ENCODE results near the gene SRSF6.
"Not testable (repeated sequence)": the region's sequence is repeated elsewhere in the genome, so short reads cannot be mapped to it uniquely, and the experiment has no call there.

The SRSF6 gene

DNA sequence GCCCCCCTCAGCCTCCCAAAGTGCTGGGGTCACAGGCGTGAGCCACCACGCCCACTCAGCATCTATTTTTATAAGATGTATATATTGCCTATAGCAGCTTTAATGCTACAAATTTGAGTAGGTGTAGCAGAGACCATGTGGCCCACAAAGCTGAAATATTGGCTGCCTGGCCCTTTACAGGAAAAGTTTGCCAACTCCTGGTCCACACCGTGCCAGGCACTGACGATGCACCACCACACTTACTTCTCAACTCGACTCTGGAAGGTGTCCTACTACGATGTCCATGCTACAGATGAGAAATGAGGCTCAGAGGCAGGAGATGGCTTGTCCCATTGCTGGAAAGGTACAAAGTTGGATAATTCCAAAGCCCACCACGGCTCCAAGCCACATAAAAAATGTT is 17.2 kb upstream of the SRSF6 start:
- TF ChIP-seq, protein P1, sequence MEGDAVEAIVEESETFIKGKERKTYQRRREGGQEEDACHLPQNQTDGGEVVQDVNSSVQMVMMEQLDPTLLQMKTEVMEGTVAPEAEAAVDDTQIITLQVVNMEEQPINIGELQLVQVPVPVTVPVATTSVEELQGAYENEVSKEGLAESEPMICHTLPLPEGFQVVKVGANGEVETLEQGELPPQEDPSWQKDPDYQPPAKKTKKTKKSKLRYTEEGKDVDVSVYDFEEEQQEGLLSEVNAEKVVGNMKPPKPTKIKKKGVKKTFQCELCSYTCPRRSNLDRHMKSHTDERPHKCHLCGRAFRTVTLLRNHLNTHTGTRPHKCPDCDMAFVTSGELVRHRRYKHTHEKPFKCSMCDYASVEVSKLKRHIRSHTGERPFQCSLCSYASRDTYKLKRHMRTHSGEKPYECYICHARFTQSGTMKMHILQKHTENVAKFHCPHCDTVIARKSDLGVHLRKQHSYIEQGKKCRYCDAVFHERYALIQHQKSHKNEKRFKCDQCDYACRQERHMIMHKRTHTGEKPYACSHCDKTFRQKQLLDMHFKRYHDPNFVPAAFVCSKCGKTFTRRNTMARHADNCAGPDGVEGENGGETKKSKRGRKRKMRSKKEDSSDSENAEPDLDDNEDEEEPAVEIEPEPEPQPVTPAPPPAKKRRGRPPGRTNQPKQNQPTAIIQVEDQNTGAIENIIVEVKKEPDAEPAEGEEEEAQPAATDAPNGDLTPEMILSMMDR (conservative IDR thresholded peaks at IDR 0.05): no peak
- no peak for TF ChIP-seq ZFX (IDR thresholded peaks at IDR 0.05)

DNA sequence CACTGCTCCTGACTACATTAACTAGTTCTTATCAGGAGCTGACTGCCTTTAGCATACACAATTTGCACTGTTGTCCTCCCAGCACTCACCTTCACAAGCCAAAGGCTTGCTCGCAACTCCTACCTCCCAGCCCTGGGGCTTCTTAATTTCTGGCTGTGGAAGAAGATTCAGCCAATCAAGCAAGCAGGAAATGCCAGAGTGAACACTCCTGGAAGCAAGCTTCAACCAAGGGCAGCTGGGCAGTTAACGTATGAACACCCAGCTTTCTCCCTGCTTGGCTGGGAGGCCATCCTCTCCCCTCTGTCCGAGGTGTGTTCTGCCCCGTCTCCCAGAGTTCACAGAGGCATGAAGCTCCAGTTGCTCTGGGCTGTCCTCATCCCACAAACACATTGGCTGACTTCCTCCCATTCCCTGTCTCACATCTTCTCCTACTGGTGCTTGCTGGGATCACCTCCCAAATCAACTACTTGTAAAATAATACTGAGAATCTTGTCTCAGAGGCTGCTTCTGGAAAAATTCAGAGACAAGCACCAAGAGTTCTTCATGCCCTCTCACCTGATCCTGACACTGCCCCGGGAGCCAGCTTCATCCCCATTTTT is 15.3 kb upstream of the SRSF6 start:
- TF ChIP-seq, protein P1 (conservative IDR thresholded peaks at IDR 0.05): no peak; the same call in 1 of the 2 replicates
- TF ChIP-seq ZFX (IDR thresholded peaks at IDR 0.05): no peak
- no peak overlapping the region for H3K27ac ChIP-seq

More for the DNA sequence above, 17.2 kb upstream of the SRSF6 start:
- no peak overlapping the region for H3K27ac ChIP-seq

DNA sequence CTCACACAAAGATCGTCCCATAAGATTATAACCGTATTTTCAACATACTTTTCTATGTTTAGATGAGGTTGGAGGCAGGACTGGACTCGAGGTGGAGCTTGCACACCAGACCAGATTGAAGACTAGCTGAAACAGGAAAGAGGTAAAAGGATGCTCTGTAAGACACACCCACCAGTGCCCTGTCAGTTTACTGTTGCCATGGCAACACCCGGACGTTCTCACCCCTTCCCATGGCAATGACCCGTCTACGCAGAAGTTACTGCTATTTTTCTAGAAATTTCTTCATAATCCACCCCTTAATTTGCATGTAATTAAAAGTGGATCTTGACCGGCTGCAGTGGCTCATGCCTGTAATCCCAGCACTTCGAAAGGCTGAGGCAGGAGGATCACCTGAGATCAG is 13.6 kb upstream of the SRSF6 start:
- TF ChIP-seq, protein P1 (conservative IDR thresholded peaks at IDR 0.05): no peak
- no peak for TF ChIP-seq ZFX (IDR thresholded peaks at IDR 0.05)
- H3K27ac ChIP-seq: no peak overlapping the region

DNA sequence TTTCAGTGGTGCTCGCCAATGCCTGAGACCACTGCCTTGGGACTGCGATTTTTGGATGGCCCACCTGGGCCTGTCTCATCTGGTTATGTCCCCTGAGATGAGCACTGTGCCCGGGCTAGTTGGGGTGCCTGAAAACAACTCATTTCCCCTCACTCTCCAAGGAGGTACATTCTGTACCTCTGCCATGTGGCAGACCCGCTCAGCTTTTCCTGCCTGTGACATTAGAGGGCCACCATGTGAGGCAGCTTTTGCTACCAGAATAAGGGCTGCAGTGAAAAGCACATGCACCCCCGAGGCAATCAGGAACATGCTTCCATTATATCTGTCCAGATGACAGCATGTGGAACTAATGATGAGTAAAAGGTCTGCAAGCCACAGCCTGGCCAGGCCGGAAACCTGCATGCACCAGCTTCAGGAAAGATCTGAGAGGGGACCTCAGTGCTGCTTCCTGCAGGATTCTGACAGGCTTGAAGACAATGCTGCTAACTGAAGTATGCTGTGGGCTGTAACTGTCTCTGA is 11.3 kb upstream of the SRSF6 start:
- no peak for TF ChIP-seq ZFX (IDR thresholded peaks at IDR 0.05)
- TF ChIP-seq, protein P1 (conservative IDR thresholded peaks at IDR 0.05): no peak

DNA sequence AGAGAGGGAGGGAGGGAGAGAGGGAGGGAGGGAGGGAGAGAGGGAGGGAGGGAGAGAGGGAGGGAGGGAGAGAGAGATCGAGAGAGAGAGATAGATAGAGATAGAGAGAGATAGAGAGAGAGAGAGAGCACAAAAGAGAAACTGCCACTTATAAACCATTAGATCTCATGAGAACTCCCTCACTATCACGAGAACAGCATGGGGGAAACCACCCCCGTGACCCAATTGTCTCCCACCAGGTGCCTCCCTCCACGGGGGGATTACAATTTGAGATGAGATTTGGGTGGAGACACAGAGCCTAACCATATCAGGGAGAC is 9.3 kb upstream of the SRSF6 start:
- not testable (repeated sequence) for H3K27ac ChIP-seq

More for the DNA sequence above, 11.3 kb upstream of the SRSF6 start:
- no peak overlapping the region for H3K27ac ChIP-seq

DNA sequence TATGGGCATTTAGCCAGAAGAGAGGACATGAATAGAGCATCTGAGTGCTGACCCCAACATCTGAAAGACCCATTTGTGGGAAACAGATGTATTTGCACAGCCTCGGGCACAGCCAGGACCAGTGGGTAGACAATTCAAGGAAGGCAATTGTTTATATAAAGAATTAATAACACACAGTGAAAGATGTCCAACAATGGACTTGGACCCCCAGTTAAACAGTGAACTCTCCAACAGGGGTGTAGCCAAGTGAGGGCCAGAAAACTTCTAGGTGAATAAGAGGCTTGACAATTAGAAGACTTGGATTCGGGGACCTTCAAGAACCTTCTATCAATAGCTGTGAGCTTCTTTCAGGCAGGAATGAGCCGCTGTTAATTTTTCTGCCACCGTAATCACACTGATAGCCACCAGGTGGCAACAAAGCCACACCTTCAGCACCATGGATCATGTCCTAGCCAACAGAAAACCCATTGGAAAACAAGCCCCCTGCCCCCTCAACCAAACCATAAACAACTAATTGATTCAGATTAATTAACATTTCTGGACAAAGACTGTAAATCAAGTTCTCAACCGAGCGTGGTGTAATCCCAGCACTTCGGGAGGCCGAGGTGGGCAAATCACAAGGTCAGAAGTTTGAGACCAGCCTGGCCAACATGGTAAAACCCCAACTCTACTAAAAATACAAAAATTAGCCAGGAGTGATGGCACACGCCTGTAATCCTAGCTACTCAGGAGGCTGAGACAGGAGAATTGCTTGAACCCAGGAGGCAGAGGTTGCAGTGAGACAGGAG is 8.8 kb upstream of the SRSF6 start:
- no peak overlapping the region for H3K27ac ChIP-seq
- TF ChIP-seq, protein P1 (conservative IDR thresholded peaks at IDR 0.05): peak; percentile 88
- TF ChIP-seq ZFX (IDR thresholded peaks at IDR 0.05): no peak

DNA sequence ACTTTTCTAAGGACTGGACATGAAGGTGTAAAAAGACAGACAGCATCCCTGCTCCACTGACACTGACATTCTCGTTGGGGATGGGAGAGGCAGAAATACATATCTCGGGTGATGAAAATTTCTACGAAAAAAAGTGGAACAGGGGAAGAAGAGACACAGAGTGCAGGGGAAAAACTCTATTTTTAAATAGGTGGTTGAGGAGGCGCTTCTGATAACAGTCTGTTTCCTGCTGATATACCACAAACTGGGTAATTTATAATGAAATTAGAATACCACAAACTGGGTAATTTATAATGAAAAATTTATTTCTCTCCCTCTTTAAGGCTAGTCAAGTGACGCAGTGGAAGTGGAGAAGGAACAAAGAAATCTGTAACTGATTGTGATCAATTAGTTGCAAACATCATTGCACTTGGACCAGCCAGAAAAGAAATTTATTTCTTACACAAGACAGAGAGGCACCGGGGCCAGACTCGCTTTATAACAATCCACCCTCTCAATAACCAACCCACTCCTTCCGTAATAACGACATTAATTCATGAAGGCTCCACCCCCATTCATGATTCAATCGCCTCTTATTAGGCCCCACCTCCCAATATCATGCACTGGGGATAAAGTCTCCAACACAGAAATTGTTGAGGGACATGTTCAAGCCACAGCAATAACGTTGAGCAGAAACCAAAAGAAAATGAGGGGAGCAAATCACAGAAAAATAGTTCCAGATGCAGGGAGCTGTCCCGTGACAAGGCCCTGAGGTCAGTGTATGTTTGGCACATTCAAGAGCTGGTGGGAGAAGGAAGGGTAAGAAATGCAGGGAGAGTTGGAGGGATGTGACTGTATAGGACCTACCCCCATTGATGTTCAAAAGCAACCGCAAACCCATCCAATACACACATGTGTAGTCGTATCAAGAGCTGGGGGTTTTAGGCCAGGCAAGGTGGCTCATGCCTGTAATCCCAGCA is 6.6 kb upstream of the SRSF6 start:
- no peak for TF ChIP-seq ZFX (IDR thresholded peaks at IDR 0.05)
- TF ChIP-seq, protein P1 (conservative IDR thresholded peaks at IDR 0.05): no peak
- H3K27ac ChIP-seq: no peak overlapping the region

Measured in C4-2B (cell line).